OCI-LY7 (cell line): ENCODE data around the gene CPSF7.

Experiments
- CTCF ChIP-seq: fragments of 200-600 bp; sonication (generic); conservative IDR thresholded peaks from 2 replicates; pipeline ENCODE4 v1.5.1; 2014; ENCODE audit warnings: mild to moderate bottlenecking, antibody characterized with exemption, low read length, moderate library complexity, mixed read lengths
- EZH2phosphoT487 ChIP-seq: fragments of 200-600 bp; sonication (generic); IDR thresholded peaks from 2 replicates; pipeline ENCODE4 v1.6.1; 2018; ENCODE audit warnings: low read depth, borderline replicate concordance, mild to moderate bottlenecking, mixed run types, antibody characterized with exemption, low read length, moderate library complexity, mixed read lengths

GRCh38 chr11:61370349-61371005 is 59.3 kb downstream of the CPSF7 start:
- TF ChIP-seq CTCF (no peak), EZH2phosphoT487 (no peak)
